IMR-90 (cell line): ENCODE measurements around the gene CLC. TPM values are rescaled to one million over a fixed set of nuclear protein-coding genes. Genes with fewer than 3 reads are reported as not detected.

ENCODE experiments used
- ATAC-seq: fragments of 200-7000 bp; cut with Tn5 transposase; 2 replicates; pipeline ENCODE4 v1.9.1; 2020; ENCODE audit warnings: low read depth, mild to moderate bottlenecking, moderate library complexity
- BruUV-seq: library from RNA; stranded (reverse); fragments of 400-500 nt; replicated peaks from 2 replicates; lab custom pipeline; 2021; lab: Mats Ljungman, UMichigan
- CTCF ChIA-PET: fragments of 300-600 bp; formaldehyde crosslinking; extraction: SDS; loops from one replicate; lab custom pipeline; 2021; ENCODE audit warnings: antibody characterized with exemption; lab: Yijun Ruan, JAX
- POLR2A ChIA-PET: fragments of 300-600 bp; sonication (Branson Sonifier 250); formaldehyde crosslinking; loops from one replicate; lab custom pipeline; 2022; ENCODE audit warnings: antibody characterized with exemption; ENCODE audit not compliant: unreplicated experiment; lab: Charles Lee
- DNase-seq: peaks from one replicate; pipeline ENCODE4 v3.0.0; 2013
- H2AFZ ChIP-seq: replicated peaks from 2 replicates; pipeline ENCODE3; 2013; ENCODE audit warnings: low read length, mild to moderate bottlenecking; ENCODE audit not compliant: poor library complexity
- H2AK5ac ChIP-seq: 2 replicates; pipeline ENCODE4 v1.6.1; 2013; ENCODE audit warnings: low read depth, low read length, inconsistent platforms
- H2AK9ac ChIP-seq: replicated peaks from 2 replicates; pipeline ENCODE3; 2013; ENCODE audit warnings: mild to moderate bottlenecking, low read depth, low read length, moderate library complexity; ENCODE audit not compliant: poor library complexity
- H2BK120ac ChIP-seq: 2 replicates; pipeline ENCODE4 v1.6.1; 2013; ENCODE audit warnings: low read depth, low read length, inconsistent platforms
- H2BK15ac ChIP-seq: 3 replicates; pipeline ENCODE4 v1.6.1; 2013; ENCODE audit warnings: low read depth, low read length, inconsistent platforms
- H2BK20ac ChIP-seq: 2 replicates; pipeline ENCODE4 v1.6.1; 2013; ENCODE audit warnings: low read depth, mild to moderate bottlenecking, inconsistent platforms, low read length, moderate library complexity
- H2BK5ac ChIP-seq: 2 replicates; pipeline ENCODE4 v1.6.1; 2013; ENCODE audit warnings: mild to moderate bottlenecking, low read depth, low read length, inconsistent platforms; ENCODE audit not compliant: poor library complexity, severe bottlenecking
- H3K14ac ChIP-seq: replicated peaks from 2 replicates; pipeline ENCODE4 v1.6.1; 2013; ENCODE audit warnings: low read depth, low read length, inconsistent platforms
- H3K18ac ChIP-seq: 2 replicates; pipeline ENCODE4 v1.6.1; 2013; ENCODE audit warnings: low read depth, low read length, control low read depth
- H3K23ac ChIP-seq: 2 replicates; pipeline ENCODE4 v1.6.1; 2013; ENCODE audit warnings: low read depth, low read length, inconsistent platforms
- H3K27ac ChIP-seq: 2 replicates; pipeline ENCODE4 v1.5.1; 2013; ENCODE audit warnings: mild to moderate bottlenecking, control low read depth, low read length; ENCODE audit not compliant: insufficient read depth
- H3K27me3 ChIP-seq: 2 replicates; pipeline ENCODE4 v1.6.1; 2013; ENCODE audit warnings: low read length; ENCODE audit not compliant: control insufficient read depth, insufficient read depth
- H3K36me3 ChIP-seq: 2 replicates; pipeline ENCODE4 v1.6.1; 2013; ENCODE audit warnings: low read length, mixed read lengths; ENCODE audit not compliant: control insufficient read depth, insufficient read depth
- H3K4ac ChIP-seq: 2 replicates; pipeline ENCODE4 v1.6.1; 2013; ENCODE audit warnings: low read depth, low read length, inconsistent platforms
- H3K4me1 ChIP-seq: 2 replicates; pipeline ENCODE4 v1.6.1; 2013; ENCODE audit warnings: low read length, mixed read lengths; ENCODE audit not compliant: control insufficient read depth, insufficient read depth
- H3K4me2 ChIP-seq: 2 replicates; pipeline ENCODE4 v1.6.1; 2013; ENCODE audit warnings: low read depth, mild to moderate bottlenecking, control low read depth, low read length, moderate library complexity
- H3K4me3 ChIP-seq: 2 replicates; pipeline ENCODE4 v1.5.1; 2013; ENCODE audit warnings: low read depth, mild to moderate bottlenecking, control low read depth, low read length, moderate library complexity; ENCODE audit not compliant: insufficient read depth
- H3K56ac ChIP-seq: 2 replicates; pipeline ENCODE4 v1.6.1; 2013; ENCODE audit warnings: low read length, inconsistent platforms; ENCODE audit not compliant: insufficient read depth; ENCODE audit errors: extremely low read depth
- H3K79me1 ChIP-seq, 2 experiments: 2 replicates each; pipeline ENCODE4 v1.6.1; 2013; ENCODE audit warnings: low read length in 2 of 2, inconsistent platforms in 1 of 2, low read depth in 1 of 2
- H3K9ac ChIP-seq: 2 replicates; pipeline ENCODE4 v1.6.1; 2013; ENCODE audit warnings: low read depth, low read length, control low read depth
- H3K9me1 ChIP-seq: 2 replicates; pipeline ENCODE4 v1.6.1; 2013; ENCODE audit warnings: low read length, inconsistent platforms; ENCODE audit not compliant: insufficient read depth
- H3K9me3 ChIP-seq: 2 replicates; pipeline ENCODE4 v1.6.1; 2013; ENCODE audit warnings: low read length; ENCODE audit not compliant: control insufficient read depth, insufficient read depth
- H4K20me1 ChIP-seq: 2 replicates; pipeline ENCODE4 v1.6.1; 2013; ENCODE audit warnings: low read length, inconsistent platforms; ENCODE audit not compliant: insufficient read depth
- H4K5ac ChIP-seq: 2 replicates; pipeline ENCODE4 v1.6.1; 2013; ENCODE audit warnings: mild to moderate bottlenecking, low read depth, low read length, control low read depth
- H4K8ac ChIP-seq, 2 experiments: 2 replicates each; pipeline ENCODE4 v1.6.1; 2013; ENCODE audit warnings: low read depth in 2 of 2, low read length in 2 of 2, control low read depth in 1 of 2, inconsistent platforms in 1 of 2
- H4K91ac ChIP-seq: 2 replicates; pipeline ENCODE4 v1.6.1; 2013; ENCODE audit warnings: low read depth, low read length, inconsistent platforms; ENCODE audit not compliant: insufficient read depth
- BHLHE40 ChIP-seq: fragments of 150-350 bp; IDR thresholded peaks from 2 replicates; pipeline ENCODE4 v1.6.1; 2016; ENCODE audit warnings: mild to moderate bottlenecking, low read depth, low read length
- CEBPB ChIP-seq: IDR thresholded peaks from 2 replicates; pipeline ENCODE4 v1.6.1; 2012; ENCODE audit warnings: low read depth, low read length, improper control_type of control experiment
- CHD1 ChIP-seq: IDR thresholded peaks from 2 replicates; pipeline ENCODE4 v1.6.1; 2012; ENCODE audit warnings: low read depth, low read length, improper control_type of control experiment
- FOS ChIP-seq: fragments of 150-350 bp; IDR thresholded peaks from 2 replicates; pipeline ENCODE4 v1.6.1; 2016; ENCODE audit warnings: low read depth, low read length
- MAFK ChIP-seq: IDR thresholded peaks from 2 replicates; pipeline ENCODE4 v1.6.1; 2012; ENCODE audit warnings: low read depth, low read length, improper control_type of control experiment
- MAZ ChIP-seq: IDR thresholded peaks from 2 replicates; pipeline ENCODE4 v1.6.1; 2012; ENCODE audit warnings: low read depth, mild to moderate bottlenecking, low read length, improper control_type of control experiment, moderate library complexity, borderline replicate concordance
- MXI1 ChIP-seq: IDR thresholded peaks from 2 replicates; pipeline ENCODE4 v1.6.1; 2012; ENCODE audit warnings: low read depth, mild to moderate bottlenecking, low read length, moderate library complexity, borderline replicate concordance
- NFE2L2 ChIP-seq: fragments of 150-350 bp; IDR thresholded peaks from 2 replicates; pipeline ENCODE4 v1.6.1; 2016; ENCODE audit warnings: low read depth, mild to moderate bottlenecking, low read length
- POLR2A ChIP-seq: IDR thresholded peaks from 2 replicates; pipeline ENCODE4 v1.6.1; 2012; ENCODE audit warnings: mild to moderate bottlenecking, low read depth, low read length
- RAD21 ChIP-seq: IDR thresholded peaks from 2 replicates; pipeline ENCODE4 v1.6.1; 2012; ENCODE audit warnings: low read length, improper control_type of control experiment
- RCOR1 ChIP-seq: IDR thresholded peaks from 2 replicates; pipeline ENCODE4 v1.6.1; 2012; ENCODE audit warnings: mild to moderate bottlenecking, low read length, improper control_type of control experiment; ENCODE audit not compliant: insufficient replicate concordance
- RFX5 ChIP-seq: IDR thresholded peaks from 2 replicates; pipeline ENCODE4 v1.8.0; 2012; ENCODE audit warnings: low read depth, mild to moderate bottlenecking, low read length, moderate library complexity
- SMC3 ChIP-seq: fragments of 150-350 bp; IDR thresholded peaks from 2 replicates; pipeline ENCODE4 v1.6.1; 2016; ENCODE audit warnings: low read depth, mild to moderate bottlenecking, antibody characterized with exemption, low read length, moderate library complexity
- whole genome bisulfite sequencing, 2 experiments: methylation state at CpG; one replicate each; pipeline versions ENCODE4 v1.1.5 to v1.1.7; 2013; ENCODE audit warnings: missing lambda C conversion rate in 2 of 2; ENCODE audit not compliant: insufficient read length in 1 of 2; ENCODE audit errors: extremely low coverage in 2 of 2; 5-methylcytosine and 5-hydroxymethylcytosine counted together
- dilution Hi-C: fragments of 300-500 bp; cut with HindIII; formaldehyde crosslinking; loops from one replicate; pipeline ENCODE4 v1.14.3; 2018; ENCODE audit warnings: low sequenced_read_pairs; ENCODE audit not compliant: unreplicated experiment
- in situ Hi-C: fragments of 300-500 bp; cut with MboI; formaldehyde crosslinking; loops from 3 replicates; pipeline ENCODE4 v1.14.3; 2019; ENCODE audit warnings: low sequenced_read_pairs, inconsistent platforms, mixed read lengths
- intact Hi-C: fragments of 100-400 bp; cut with micrococcal nuclease; formaldehyde crosslinking; loops from 2 replicates; pipeline ENCODE4 v1.10.0; 2022
- polyA plus RNA-seq, 3 experiments: library from polyadenylated mRNA; depleted of rRNA; stranded (reverse); fragments of >200 nt; gene quantifications; 2 replicates each; pipeline ENCODE4 v1.2.3, GENCODE V29; 2012; ENCODE audit warnings: low replicate concordance in 1 of 3
- total RNA-seq: library from RNA; depleted of rRNA; stranded (reverse); fragments of >200 nt; gene quantifications from 2 replicates; pipeline ENCODE4 v1.2.3, GENCODE V29; 2012
- TF ChIP-seq, protein P1 (sequence below): fragments of 150-350 bp; IDR thresholded peaks from 2 replicates; pipeline ENCODE4 v1.6.1; 2017; ENCODE audit warnings: mild to moderate bottlenecking, antibody characterized with exemption, low read length, low read depth
- TF ChIP-seq, protein P2 (sequence below): fragments of 150-350 bp; IDR thresholded peaks from 2 replicates; pipeline ENCODE4 v1.6.1; 2016; ENCODE audit warnings: low read depth, mild to moderate bottlenecking, low read length, moderate library complexity, borderline replicate concordance
- TF ChIP-seq, protein P3 (sequence below): conservative IDR thresholded peaks from 2 replicates; pipeline ENCODE4 v1.5.1; 2012; ENCODE audit warnings: mild to moderate bottlenecking, low read depth, low read length, improper control_type of control experiment

Gene CLC
- total and polyA plus RNA-seq, 2 of the 4 experiments (the other 2 are of a cell fraction): not detected

GRCh38 chr19:39692166-39692565, 45.7 kb downstream of the CLC start:
- intact Hi-C loops: no loop called here
- no peak overlapping the region for H2BK20ac ChIP-seq
- WGBS, 2 experiments: 40% methylated on average over 1 of the region's 3 CpGs; no CpG with 5 or more reads in 1 of the 2 experiments
- in situ Hi-C loops: no loop called here
- H2AK9ac ChIP-seq: no peak overlapping the region
- no peak overlapping the region for H4K8ac ChIP-seq
- H3K79me1 ChIP-seq: no peaks in the 10 kb centered on the region
- H3K23ac ChIP-seq: no peak overlapping the region
- no peak overlapping the region for H3K18ac ChIP-seq
- no peak overlapping the region for H2BK120ac ChIP-seq
- TF ChIP-seq, protein P1, sequence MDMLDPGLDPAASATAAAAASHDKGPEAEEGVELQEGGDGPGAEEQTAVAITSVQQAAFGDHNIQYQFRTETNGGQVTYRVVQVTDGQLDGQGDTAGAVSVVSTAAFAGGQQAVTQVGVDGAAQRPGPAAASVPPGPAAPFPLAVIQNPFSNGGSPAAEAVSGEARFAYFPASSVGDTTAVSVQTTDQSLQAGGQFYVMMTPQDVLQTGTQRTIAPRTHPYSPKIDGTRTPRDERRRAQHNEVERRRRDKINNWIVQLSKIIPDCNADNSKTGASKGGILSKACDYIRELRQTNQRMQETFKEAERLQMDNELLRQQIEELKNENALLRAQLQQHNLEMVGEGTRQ: no peak
- TF ChIP-seq, protein P2, sequence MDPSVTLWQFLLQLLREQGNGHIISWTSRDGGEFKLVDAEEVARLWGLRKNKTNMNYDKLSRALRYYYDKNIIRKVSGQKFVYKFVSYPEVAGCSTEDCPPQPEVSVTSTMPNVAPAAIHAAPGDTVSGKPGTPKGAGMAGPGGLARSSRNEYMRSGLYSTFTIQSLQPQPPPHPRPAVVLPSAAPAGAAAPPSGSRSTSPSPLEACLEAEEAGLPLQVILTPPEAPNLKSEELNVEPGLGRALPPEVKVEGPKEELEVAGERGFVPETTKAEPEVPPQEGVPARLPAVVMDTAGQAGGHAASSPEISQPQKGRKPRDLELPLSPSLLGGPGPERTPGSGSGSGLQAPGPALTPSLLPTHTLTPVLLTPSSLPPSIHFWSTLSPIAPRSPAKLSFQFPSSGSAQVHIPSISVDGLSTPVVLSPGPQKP: no peak
- TF ChIP-seq, protein P3, sequence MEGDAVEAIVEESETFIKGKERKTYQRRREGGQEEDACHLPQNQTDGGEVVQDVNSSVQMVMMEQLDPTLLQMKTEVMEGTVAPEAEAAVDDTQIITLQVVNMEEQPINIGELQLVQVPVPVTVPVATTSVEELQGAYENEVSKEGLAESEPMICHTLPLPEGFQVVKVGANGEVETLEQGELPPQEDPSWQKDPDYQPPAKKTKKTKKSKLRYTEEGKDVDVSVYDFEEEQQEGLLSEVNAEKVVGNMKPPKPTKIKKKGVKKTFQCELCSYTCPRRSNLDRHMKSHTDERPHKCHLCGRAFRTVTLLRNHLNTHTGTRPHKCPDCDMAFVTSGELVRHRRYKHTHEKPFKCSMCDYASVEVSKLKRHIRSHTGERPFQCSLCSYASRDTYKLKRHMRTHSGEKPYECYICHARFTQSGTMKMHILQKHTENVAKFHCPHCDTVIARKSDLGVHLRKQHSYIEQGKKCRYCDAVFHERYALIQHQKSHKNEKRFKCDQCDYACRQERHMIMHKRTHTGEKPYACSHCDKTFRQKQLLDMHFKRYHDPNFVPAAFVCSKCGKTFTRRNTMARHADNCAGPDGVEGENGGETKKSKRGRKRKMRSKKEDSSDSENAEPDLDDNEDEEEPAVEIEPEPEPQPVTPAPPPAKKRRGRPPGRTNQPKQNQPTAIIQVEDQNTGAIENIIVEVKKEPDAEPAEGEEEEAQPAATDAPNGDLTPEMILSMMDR: no peak
- no peak for TF ChIP-seq POLR2A
- TF ChIP-seq SMC3: no peak
- no peak for TF ChIP-seq NFE2L2
- TF ChIP-seq MXI1: no peak
- TF ChIP-seq MAZ: no peak
- no peak for TF ChIP-seq RAD21
- no peak for TF ChIP-seq MAFK
- TF ChIP-seq RCOR1: no peak
- TF ChIP-seq FOS: no peak
- TF ChIP-seq CHD1: no peak
- TF ChIP-seq RFX5: no peak
- TF ChIP-seq CEBPB: no peak
- TF ChIP-seq BHLHE40: no peak
- no peak overlapping the region for H3K4me2 ChIP-seq
- no peaks in the 10 kb centered on the region for H3K4me1 ChIP-seq
- CTCF ChIA-PET: no interaction called here
- no peak overlapping the region for H4K91ac ChIP-seq
- H3K9me1 ChIP-seq: no peaks in the 10 kb centered on the region
- H2AFZ ChIP-seq: no peak overlapping the region
- H4K20me1 ChIP-seq: no peaks in the 10 kb centered on the region
- H3K56ac ChIP-seq: no peak overlapping the region
- no peaks in the 10 kb centered on the region for H3K36me3 ChIP-seq
- H3K27me3 ChIP-seq: no peaks in the 10 kb centered on the region
- H2BK15ac ChIP-seq: no peak overlapping the region
- ATAC-seq: no peak
- H3K9me3 ChIP-seq: no peaks in the 10 kb centered on the region
- POLR2A ChIA-PET: no interaction called here
- no peak overlapping the region for H3K4me3 ChIP-seq
- H3K9ac ChIP-seq: no peak overlapping the region
- DNase-seq: no peak
- H3K14ac ChIP-seq: no peak overlapping the region
- dilution Hi-C loops: no loop called here
- H3K4ac ChIP-seq: no peak overlapping the region
- H4K5ac ChIP-seq: no peak overlapping the region
- H3K27ac ChIP-seq: no peak overlapping the region
- no peak overlapping the region for H2BK5ac ChIP-seq
- H2AK5ac ChIP-seq: no peak overlapping the region
- no TSS peak for BruUV-seq
